Thyroid gland (tissue), 4 donors: Measurements from ENCODE around the gene CEP131. TPM values are rescaled to one million over a fixed set of nuclear protein-coding genes. Genes with fewer than 3 reads are reported as not detected.
A peak's percentile ranks its signal among the peaks of the same experiment; 100 is the strongest.

Source experiments
- DNase-seq, 2 donors: peaks; one replicate each; pipeline ENCODE4 v3.0.0-alpha.2; 2019
- H3K27ac ChIP-seq, 3 donors: fragments of 200-600 bp; sonication (generic); 1 replicate in 2 of 3; 2 replicates in 1 of 3; pipeline ENCODE4 v1.5.1; 2016 to 2019; ENCODE audit warnings: mild to moderate bottlenecking in 1 of 3, moderate library complexity in 1 of 3
- H3K27me3 ChIP-seq: fragments of 200-600 bp; sonication (generic); one replicate; pipeline ENCODE4 v1.5.1; 2019
- H3K36me3 ChIP-seq, 2 donors: fragments of 200-600 bp; sonication (generic); one replicate each; pipeline ENCODE4 v1.5.1; 2016 to 2019
- H3K4me1 ChIP-seq, 2 donors: fragments of 200-600 bp; sonication (generic); one replicate each; pipeline ENCODE4 v1.5.1; 2017 to 2019
- H3K4me3 ChIP-seq, 3 donors: fragments of 200-600 bp; sonication (generic); replicated peaks in 1 of 3; 1 replicate in 2 of 3; 2 replicates in 1 of 3; pipeline ENCODE4 v1.5.1; 2016; ENCODE audit warnings: mild to moderate bottlenecking in 1 of 3
- H3K9me3 ChIP-seq: fragments of 200-600 bp; sonication (generic); one replicate; pipeline ENCODE4 v1.5.1; 2017
- CTCF ChIP-seq, 6 experiments: fragments of 200-600 bp in 3 of 6; fragments of 450-650 bp in 3 of 6; sonication (generic) in 3 of 6; IDR thresholded peaks; one replicate each; pipeline ENCODE4 v1.5.1; 2016 to 2019; ENCODE audit warnings: antibody characterized with exemption in 6 of 6, mild to moderate bottlenecking in 2 of 6, inconsistent platforms in 1 of 6, moderate library complexity in 1 of 6
- POLR2A ChIP-seq, 2 donors: fragments of 450-650 bp; IDR thresholded peaks; one replicate each; pipeline ENCODE4 v1.6.1; 2017; ENCODE audit warnings: antibody characterized with exemption in 2 of 2, mild to moderate bottlenecking in 2 of 2, moderate library complexity in 1 of 2
- WGBS, 2 donors: methylation state at CpG; one replicate each; pipeline ENCODE4 v1.1.5; 2017; 5-methylcytosine and 5-hydroxymethylcytosine counted together
- intact Hi-C: fragments of 100-400 bp; cut with DNase I; formaldehyde crosslinking; loops from one replicate; pipeline ENCODE4 v1.15.1; 2023
- total RNA-seq, 4 donors: library from RNA; depleted of rRNA; stranded (reverse); fragments of >200 nt; gene quantifications; one replicate each; pipeline ENCODE4 v1.2.3, GENCODE V29; 2016

CEP131 gene
- total RNA-seq, 4 donors from 2014 or later = 6.9 to 12.0 (median 8.6) TPM

GRCh38 chr17:81239714-81240555, 17.2 kb upstream of the CEP131 start:
- no peak for TF ChIP-seq CTCF (IDR thresholded peaks at IDR 0.05)
- DNase-seq = no peak
- intact Hi-C loops = loop anchor here (5.0 kb wide), 1 partner anchor 98 kb away; no protein-coding TSS in a partner anchor
- no peaks in the 10 kb centered on the region for H3K36me3 ChIP-seq
- peaks cover 20 to 22% of the 10 kb centered on the region in 2 donors for H3K4me1 ChIP-seq
- H3K9me3 ChIP-seq = no peaks in the 10 kb centered on the region
- H3K27me3 ChIP-seq = no peaks in the 10 kb centered on the region
- 14 to 30% methylated on average over 15 to 31 of the region's 37 CpGs for WGBS, 2 donors
- H3K27ac ChIP-seq = peak overlapping the region in 2 of 3 donors; percentile 72 to 74
- peak overlapping the region; percentile 34 to 98 (median 79) for H3K4me3 ChIP-seq

- TF ChIP-seq CTCF (IDR thresholded peaks at IDR 0.05) = no peak
- peak in 1 of 2 donors; percentile 73 for TF ChIP-seq POLR2A (IDR thresholded peaks at IDR 0.05)
- DNase-seq = peak; percentile 98 to 99
- intact Hi-C loops = loop anchor here (5.0 kb wide), 1 partner anchor 97 kb away; no protein-coding TSS in a partner anchor
- Histone ChIP-seq H3K36me3 (no peaks in the 10 kb centered on the region), H3K4me1 (peaks cover 20 to 22% of the 10 kb centered on the region in 2 donors), H3K4me3 (peak within 1 kb of the TSS; percentile 79 to 98 (median 85)), H3K27ac (peak within 1 kb of the TSS; percentile 65 to 74 (median 72)), H3K9me3 (no peaks in the 10 kb centered on the region), H3K27me3 (no peaks in the 10 kb centered on the region)
- 0% methylated on average over 4 to 22 of the region's 100 CpGs for WGBS, 2 donors
Measured at GRCh38 chr17:81238815-81239713, 16.3 kb upstream of the CEP131 start, which contains the start of the genes NDUFAF8 and TEPSIN. Gene NDUFAF8, plus strand, starts transcription at chr17:81239318. Its CDS starts 46 bp downstream, at chr17:81239364. Gene TEPSIN, minus strand, starts transcription at chr17:81239055. Its CDS starts 22 bp downstream, at chr17:81239033.

- no peaks in the 10 kb centered on the region for H3K36me3 ChIP-seq
- no peaks in the 10 kb centered on the region for H3K27me3 ChIP-seq
- intact Hi-C loops = loop anchor here (5.0 kb wide), 1 partner anchor 96 kb away; no protein-coding TSS in a partner anchor
- no peaks in the 10 kb centered on the region for H3K9me3 ChIP-seq
- H3K4me1 ChIP-seq = peaks cover 20 to 22% of the 10 kb centered on the region in 2 donors
- peak overlapping the region in 1 of 3 donors; percentile 30 for H3K27ac ChIP-seq
- DNase-seq = no peak
- peak overlapping the region; percentile 64 to 98 (median 85) for H3K4me3 ChIP-seq
- TF ChIP-seq POLR2A (IDR thresholded peaks at IDR 0.05) (no peak), CTCF (IDR thresholded peaks at IDR 0.05) (no peak)
- 0% methylated on average over 2 to 4 of the region's 26 CpGs for WGBS, 2 donors
Measured at GRCh38 chr17:81238490-81238814, 15.7 kb upstream of the CEP131 start.

- Histone ChIP-seq H3K4me1 (peaks cover 20 to 22% of the 10 kb centered on the region in 2 donors), H3K9me3 (no peaks in the 10 kb centered on the region), H3K27me3 (no peaks in the 10 kb centered on the region), H3K36me3 (peaks cover 0 to 3% of the 10 kb centered on the region in 2 donors), H3K27ac (no peak overlapping the region), H3K4me3 (peak overlapping the region; percentile 64 to 98 (median 85))
- no peak for DNase-seq
- intact Hi-C loops = loop anchor here (5.0 kb wide), 1 partner anchor 96 kb away; no protein-coding TSS in a partner anchor
- WGBS, 2 donors = 47 to 54% methylated on average over 31 to 36 of the region's 36 CpGs
- TF ChIP-seq CTCF (IDR thresholded peaks at IDR 0.05) = no peak
- no peak for TF ChIP-seq POLR2A (IDR thresholded peaks at IDR 0.05)
Measured at GRCh38 chr17:81237591-81238489, 15.1 kb upstream of the CEP131 start.
